Esophagus muscularis mucosa (tissue), 3 donors: Measurements from ENCODE around the gene PRMT5.

Source experiments
- CTCF ChIP-seq, 3 experiments: fragments of 200-600 bp in 2 of 3; fragments of 450-650 bp in 1 of 3; sonication (generic) in 2 of 3; IDR thresholded peaks; one replicate each; pipeline ENCODE4 v1.5.1; 2017 to 2019; ENCODE audit warnings: antibody characterized with exemption in 3 of 3, mild to moderate bottlenecking in 2 of 3, moderate library complexity in 1 of 3
- POLR2AphosphoS5 ChIP-seq, 2 donors: sonication (generic); formaldehyde crosslinking; IDR thresholded peaks; one replicate each; pipeline ENCODE4 v1.6.1; 2017; ENCODE audit warnings: antibody characterized with exemption in 2 of 2

DNA sequence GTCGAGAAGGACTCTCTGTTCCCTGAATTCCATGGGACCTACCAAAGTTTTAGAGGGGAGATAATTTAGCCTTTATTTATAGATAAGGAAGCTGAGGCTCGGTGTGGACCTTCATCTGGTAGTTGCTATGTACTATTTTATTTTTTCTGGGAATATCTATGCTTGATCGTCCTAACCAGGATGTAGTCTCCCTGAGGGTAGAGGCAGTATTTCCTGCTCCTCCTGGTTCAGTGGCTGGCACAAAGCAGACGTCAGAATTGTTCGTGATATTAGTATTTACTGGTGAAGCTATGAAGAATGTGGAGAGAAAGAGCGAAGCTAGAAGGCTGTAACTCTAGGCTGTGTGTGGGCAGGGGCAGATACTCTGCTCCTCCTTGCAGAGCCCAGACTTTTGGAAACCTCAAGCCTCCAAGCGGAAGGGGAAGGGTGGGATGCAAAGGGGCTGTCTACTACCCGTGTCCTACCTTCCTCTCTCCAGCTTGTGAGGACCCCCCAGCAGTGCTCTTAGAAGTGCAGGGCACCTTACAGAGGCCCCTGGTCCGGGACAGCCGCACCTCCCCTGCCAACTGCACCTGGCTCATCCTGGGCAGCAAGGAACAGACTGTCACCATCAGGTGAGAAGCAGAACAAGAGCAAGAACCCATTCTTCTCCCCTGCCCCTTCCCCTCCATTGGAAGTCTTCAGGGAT, 56.2 kb downstream of the PRMT5 start:
- no peak for TF ChIP-seq POLR2AphosphoS5 (IDR thresholded peaks at IDR 0.05)
- TF ChIP-seq CTCF (IDR thresholded peaks at IDR 0.05): peak in 1 of 3 experiments; percentile 11
